HG02884 (cell line): Measurements from ENCODE around the gene NAPA.

Source experiments
- ATAC-seq: cut with Tn5 transposase; IDR thresholded peaks from one replicate; pipeline ENCODE4 v1.9.1; 2021; ENCODE audit warnings: mild to moderate bottlenecking, moderate library complexity; ENCODE audit not compliant: unreplicated experiment

NAPA gene

GRCh38 chr19:47503130-47503825 lies 11.6 kb downstream of the NAPA start:
- no peak for ATAC-seq

- no peak for ATAC-seq
Observed at GRCh38 chr19:47499863-47500830, 14.7 kb downstream of the NAPA start.

- ATAC-seq = no peak
Observed at GRCh38 chr19:47499371-47499770, 15.5 kb downstream of the NAPA start.

GRCh38 chr19:47498561-47498960 lies 16.3 kb downstream of the NAPA start:
- no peak for ATAC-seq

- ATAC-seq = no peak
Observed at GRCh38 chr19:47497821-47498520, 16.9 kb downstream of the NAPA start.

- no peak for ATAC-seq
Observed at GRCh38 chr19:47497050-47497766, 17.7 kb downstream of the NAPA start.

- no peak for ATAC-seq
Observed at GRCh38 chr19:47495478-47496372, 19.1 kb downstream of the NAPA start.

- no peak for ATAC-seq
Observed at GRCh38 chr19:47494729-47495128, 20.1 kb downstream of the NAPA start.

- ATAC-seq = no peak
Observed at GRCh38 chr19:47494211-47494547, 20.7 kb downstream of the NAPA start.

- no peak for ATAC-seq
Observed at GRCh38 chr19:47493378-47494210, 21.3 kb downstream of the NAPA start.

- no peak for ATAC-seq
Observed at GRCh38 chr19:47492571-47493377, 22.1 kb downstream of the NAPA start.

- ATAC-seq = no peak
Observed at GRCh38 chr19:47492137-47492533, 22.7 kb downstream of the NAPA start.

GRCh38 chr19:47491358-47492136 lies 23.3 kb downstream of the NAPA start:
- no peak for ATAC-seq

- no peak for ATAC-seq
Observed at GRCh38 chr19:47490847-47491246, 24.0 kb downstream of the NAPA start.

GRCh38 chr19:47490031-47490430 lies 24.8 kb downstream of the NAPA start:
- no peak for ATAC-seq

- no peak for ATAC-seq
Observed at GRCh38 chr19:47489072-47489914, 25.6 kb downstream of the NAPA start.
